ENCODE results near the gene SLC10A4.
"Not testable (repeated sequence)": the region's sequence is repeated elsewhere in the genome, so short reads cannot be mapped to it uniquely, and the experiment has no call there.

Gene SLC10A4, protein sequence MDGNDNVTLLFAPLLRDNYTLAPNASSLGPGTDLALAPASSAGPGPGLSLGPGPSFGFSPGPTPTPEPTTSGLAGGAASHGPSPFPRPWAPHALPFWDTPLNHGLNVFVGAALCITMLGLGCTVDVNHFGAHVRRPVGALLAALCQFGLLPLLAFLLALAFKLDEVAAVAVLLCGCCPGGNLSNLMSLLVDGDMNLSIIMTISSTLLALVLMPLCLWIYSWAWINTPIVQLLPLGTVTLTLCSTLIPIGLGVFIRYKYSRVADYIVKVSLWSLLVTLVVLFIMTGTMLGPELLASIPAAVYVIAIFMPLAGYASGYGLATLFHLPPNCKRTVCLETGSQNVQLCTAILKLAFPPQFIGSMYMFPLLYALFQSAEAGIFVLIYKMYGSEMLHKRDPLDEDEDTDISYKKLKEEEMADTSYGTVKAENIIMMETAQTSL

DNA sequence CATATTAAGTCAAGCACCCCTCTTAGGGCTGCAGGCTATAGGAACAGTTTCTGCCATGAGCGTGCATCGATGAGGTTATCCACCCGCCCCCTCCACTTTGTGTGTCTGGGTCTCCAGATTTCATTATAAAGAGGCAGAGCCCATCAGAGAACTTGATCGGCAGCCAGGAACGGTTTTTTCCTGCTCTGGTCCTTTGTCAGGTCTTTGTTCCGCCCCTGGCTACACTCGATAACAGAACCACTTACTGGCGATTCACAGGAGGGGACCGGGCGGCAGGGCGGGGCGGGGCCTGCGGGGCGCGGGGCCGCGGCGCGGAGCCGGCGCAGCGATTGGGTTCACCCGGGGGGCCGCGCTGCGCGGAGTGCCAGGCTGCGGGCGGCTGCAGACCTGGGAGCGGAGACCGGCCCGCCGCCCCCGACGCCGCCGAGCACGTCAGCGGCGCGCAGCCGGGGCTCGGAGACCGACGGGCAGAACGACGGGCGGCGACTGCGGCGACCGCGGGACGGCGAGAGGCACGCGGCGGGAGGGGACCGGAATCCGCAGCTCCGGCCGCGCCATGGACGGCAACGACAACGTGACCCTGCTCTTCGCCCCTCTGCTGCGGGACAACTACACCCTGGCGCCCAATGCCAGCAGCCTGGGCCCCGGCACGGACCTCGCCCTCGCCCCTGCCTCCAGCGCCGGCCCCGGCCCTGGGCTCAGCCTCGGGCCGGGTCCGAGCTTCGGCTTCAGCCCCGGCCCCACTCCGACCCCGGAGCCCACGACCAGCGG, at the start of gene SLC10A4:
Gene SLC10A4 (plus strand): TSS at position 338 of the 771 bp plus-strand sequence. CDS start 219 bp downstream, at position 557.
- DNase-seq (ENCODE audit: low read depth), result no peak

GRCh38 chr4:48436318-48436717, 46.8 kb upstream of the SLC10A4 start:
- no peak for DNase-seq (ENCODE audit: low read depth)

- DNase-seq (ENCODE audit: low read depth), result no peak
Observed at GRCh38 chr4:48439988-48440387, 43.2 kb upstream of the SLC10A4 start.

DNA sequence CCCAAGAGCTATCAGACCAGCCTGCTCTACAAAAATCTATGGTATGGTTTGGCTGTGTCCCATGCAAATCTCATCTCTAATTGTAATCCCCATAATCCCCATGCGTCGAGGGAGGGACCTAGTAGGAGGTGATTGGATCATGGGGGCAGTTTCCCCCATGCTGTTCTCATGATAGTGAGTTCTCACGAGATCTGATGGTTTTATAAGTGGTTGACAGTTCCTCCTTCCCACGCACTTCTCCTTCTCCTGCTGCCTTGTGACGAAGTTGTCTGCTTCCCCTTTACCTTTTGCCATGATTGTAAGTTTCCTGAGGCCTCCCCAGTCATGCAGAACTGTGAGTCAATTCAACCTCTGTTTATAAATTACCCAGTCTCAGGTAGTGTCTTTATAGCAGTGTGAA, 42.2 kb upstream of the SLC10A4 start:
- DNase-seq (ENCODE audit: low read depth), result not testable (repeated sequence)

DNA sequence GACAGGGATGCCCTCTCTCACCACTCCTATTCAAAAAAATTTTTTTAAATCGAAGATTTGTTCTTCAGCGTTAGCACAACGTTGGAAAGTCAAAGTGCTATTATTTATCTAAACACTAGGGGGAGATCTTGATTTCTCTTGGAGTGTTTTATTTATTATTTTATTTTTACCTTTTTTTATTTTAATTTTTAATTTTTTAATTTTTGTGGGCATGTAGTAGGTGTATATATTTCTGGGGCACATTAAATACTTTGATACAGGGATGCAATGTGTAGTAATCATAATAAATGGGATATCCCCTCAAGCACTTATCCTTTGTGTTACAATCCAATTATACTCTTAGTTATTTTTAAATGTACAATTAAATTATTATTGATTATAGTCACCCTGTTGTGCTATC, 37.4 kb upstream of the SLC10A4 start:
- DNase-seq (ENCODE audit: low read depth), result no peak

- DNase-seq (ENCODE audit: low read depth), result no peak
Observed at GRCh38 chr4:48446642-48447041, 36.5 kb upstream of the SLC10A4 start.

DNA sequence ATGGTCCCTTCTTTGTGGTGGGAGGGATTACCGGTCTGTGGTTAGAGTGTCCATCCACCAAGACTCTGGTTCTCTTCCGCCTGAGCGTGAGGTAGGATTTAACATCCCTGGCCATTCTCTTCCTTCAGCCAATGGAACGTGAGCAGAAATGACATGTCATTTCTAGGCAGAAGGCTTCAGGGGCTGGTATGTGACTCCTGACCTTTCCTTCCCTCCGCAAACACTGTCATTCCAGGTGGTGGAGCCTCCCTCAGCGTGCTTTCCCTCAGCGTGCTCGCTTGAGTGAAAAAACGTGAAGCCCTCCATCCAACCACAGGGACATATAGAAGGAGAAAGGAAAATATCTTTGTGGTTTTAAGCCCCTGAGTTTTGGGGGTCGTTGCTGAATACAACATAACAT, 34.0 kb upstream of the SLC10A4 start:
- no peak for DNase-seq (ENCODE audit: low read depth)

DNA sequence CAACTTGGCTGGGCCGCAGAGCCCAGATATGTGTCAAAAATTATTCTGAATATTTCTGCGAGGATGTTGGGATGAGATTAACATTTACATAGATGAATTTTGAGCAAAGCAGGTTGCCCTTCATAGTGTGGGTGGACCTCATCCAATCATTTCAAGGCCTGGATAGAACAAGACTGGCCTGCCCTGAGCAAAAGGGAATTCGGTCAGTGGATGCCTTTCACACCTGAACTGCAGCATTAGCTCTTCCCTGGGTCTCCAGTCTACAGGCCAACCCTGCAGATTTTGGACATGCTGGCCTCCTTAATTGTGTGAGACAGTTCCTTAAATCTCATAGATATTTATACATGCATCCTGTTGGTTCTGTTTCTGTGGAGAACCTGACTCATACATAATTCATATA, 32.4 kb upstream of the SLC10A4 start:
- DNase-seq (ENCODE audit: low read depth), result no peak

DNA sequence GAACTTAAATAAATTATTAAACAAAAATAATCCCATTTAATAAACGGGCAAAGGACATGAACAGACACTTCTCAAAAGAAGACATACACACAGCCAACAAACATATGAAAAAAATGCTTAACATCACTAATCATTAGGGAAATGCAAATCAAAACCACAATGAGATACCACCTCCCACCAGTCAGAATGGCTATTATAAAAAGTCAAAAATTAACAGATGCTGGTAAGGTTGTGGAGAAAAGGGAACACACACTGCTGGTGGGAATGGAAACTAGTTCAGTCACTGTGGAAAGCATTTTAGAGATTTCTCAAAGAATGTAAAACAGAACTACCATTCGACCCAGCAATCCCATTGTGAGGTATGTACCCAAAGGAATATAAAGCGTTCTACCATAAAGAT, 31.5 kb upstream of the SLC10A4 start:
- not testable (repeated sequence) for DNase-seq (ENCODE audit: low read depth)

DNA sequence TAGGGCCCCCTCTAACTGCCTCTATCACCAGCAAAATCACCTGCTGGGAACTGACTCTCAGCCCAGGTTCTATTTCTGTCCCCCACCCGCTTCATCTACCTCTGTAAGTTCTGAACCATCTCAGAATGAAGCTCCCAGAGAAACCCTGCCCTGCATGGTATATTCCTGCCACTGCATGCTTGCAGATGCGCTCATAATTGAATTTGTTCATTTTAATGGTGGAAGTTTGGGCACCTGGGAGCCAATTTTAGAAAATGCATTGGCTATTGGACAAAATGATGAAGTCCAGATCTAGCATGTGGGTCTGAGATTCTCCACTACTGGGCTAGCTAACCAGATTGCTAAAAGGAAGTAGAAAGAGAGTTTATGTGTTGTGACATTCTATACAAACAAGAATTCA, 28.6 kb upstream of the SLC10A4 start:
- no peak for DNase-seq (ENCODE audit: low read depth)

DNA sequence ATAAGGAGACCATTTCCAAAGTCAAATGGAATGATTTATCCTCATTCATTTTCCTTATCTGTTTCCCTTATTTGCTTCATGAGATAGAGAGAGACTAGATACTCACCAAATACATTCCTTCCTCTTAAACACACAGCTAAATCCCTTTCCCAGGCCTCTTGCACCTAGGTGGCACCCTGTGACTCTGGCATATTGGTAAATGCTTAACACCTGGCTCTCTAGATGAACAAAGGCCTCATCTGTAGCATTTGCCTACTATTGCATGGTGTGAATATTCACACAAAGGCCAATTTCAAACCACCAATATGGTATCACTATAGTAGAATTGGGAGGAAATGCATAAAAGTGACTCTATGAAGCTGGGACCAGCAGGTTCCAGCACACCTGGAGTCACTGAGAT, 22.1 kb upstream of the SLC10A4 start:
- no peak for DNase-seq (ENCODE audit: low read depth)

DNA sequence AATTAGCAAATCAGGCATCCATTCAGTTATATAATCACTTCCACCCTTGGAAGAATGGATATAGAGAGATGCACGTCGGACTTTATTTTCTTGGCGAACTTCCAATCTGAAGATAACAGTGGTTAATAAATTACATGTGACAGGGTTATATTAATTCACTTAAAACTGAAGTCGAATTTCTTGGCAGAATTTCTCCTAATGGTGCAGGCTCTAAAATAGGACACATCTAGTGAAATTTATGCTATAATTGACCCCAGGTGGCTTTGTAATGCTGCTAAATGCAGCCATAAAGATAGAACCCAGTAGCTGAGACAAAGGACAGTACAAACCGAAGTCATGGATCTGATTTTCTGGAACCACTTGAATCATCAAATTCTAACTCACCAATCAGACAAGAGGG, 20.8 kb upstream of the SLC10A4 start:
- no peak for DNase-seq (ENCODE audit: low read depth)

GRCh38 chr4:48467442-48467841, 15.7 kb upstream of the SLC10A4 start:
- no peak for DNase-seq (ENCODE audit: low read depth)

DNA sequence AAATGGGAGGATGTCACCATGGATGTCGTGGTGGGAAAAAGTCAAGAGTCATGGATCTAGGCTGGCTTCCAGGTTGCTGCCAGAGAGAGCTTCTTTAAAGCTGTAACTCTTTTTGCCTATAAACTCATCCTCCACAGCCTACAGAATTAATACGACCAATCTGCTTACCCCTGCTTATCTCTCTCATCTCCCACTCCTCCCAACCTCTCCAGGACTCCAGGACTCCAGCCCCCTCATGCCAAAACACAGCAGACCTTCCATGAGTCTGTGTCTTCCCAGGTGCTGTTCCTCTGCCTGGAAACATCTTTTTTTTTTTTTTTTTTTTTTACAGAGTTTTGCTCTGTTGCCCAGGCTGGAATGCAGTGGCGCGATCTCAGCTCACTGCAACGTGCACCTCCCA, 15.3 kb upstream of the SLC10A4 start:
- DNase-seq (ENCODE audit: low read depth), result no peak

GRCh38 chr4:48470137-48470536, 13.0 kb upstream of the SLC10A4 start:
- DNase-seq (ENCODE audit: low read depth), result no peak

- DNase-seq (ENCODE audit: low read depth), result no peak
Observed at GRCh38 chr4:48470570-48470969, 12.6 kb upstream of the SLC10A4 start.

DNA sequence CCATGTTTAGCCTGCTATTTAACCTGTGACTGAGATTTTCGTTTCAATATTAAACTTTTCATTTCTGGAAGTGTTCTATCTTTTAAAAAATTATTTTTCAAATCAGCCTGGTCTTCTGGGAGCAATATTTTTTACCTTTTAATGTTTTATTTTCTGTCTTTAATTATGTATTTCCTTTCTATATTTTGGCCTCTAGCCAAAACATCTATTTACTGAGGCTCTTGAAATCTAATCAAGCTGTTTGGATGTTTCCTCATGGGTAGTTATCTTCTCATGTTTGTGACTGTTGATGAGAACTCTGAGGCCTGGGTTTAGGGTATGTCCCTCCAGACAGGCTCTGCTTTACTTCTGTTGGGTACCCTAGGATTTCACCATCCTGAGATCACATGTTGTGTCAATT, 10.3 kb upstream of the SLC10A4 start:
- DNase-seq (ENCODE audit: low read depth), result no peak

GRCh38 chr4:48475770-48476169, 7.4 kb upstream of the SLC10A4 start:
- DNase-seq (ENCODE audit: low read depth), result no peak

DNA sequence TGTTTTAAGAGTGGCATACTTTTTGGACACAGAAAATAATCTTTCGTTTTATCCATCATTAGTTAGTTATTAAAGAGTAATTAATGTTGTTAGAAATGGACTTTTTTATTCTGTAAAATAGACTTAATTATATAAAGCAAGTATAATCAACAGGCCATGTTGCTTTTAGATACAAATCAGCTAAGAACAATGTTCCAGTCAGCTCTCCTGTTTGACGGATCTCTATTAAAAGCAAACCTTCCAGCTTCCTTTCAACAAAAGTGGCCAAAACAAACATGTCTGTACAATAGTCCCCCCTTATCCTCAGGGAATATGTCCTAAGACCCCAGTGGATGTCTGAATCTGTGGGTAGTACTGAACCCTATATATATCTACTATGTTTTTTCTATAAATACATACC, 4.9 kb upstream of the SLC10A4 start:
- DNase-seq (ENCODE audit: low read depth), result no peak

DNA sequence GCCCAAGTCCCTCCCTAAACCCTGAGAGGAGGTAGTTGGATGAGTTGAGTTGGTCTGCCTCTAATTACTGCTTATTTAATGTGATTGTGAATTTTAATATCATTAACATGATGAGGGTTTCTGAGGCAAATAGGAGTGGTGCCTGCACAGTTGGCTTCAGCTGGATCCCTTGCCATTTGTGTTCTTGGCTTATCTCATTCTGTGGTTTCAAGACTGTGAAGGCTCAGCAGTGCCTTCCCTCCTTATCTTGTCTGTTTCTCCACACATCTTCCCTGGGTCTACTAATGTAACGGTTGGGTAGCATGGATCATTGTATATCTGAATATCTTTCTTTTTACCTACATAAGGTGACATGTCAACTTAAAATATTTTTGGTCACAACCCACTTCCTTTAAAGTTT, 1.6 kb upstream of the SLC10A4 start:
- DNase-seq (ENCODE audit: low read depth), result no peak

GRCh38 chr4:48483777-48484493, 792 bp downstream of the SLC10A4 start:
- no peak for DNase-seq (ENCODE audit: low read depth)

- DNase-seq (ENCODE audit: low read depth), result no peak
Observed at GRCh38 chr4:48484494-48485168, 1.5 kb downstream of the SLC10A4 start.
